DMS153 treated with DMSO at 0.1 percent for 48 hours (cell line): ENCODE measurements around the gene CDC73.
"Not testable (repeated sequence)": the region's sequence is repeated elsewhere in the genome, so short reads cannot be mapped to it uniquely, and the experiment has no call there.

Experiments
- DNase-seq: peaks from one replicate; lab custom pipeline; 2025; ENCODE audit not compliant: unreplicated experiment; lab: John Stamatoyannopoulos, UW

The CDC73 gene

GRCh38 chr1:193113992-193114332 is 7.9 kb upstream of the CDC73 start:
- DNase-seq: no peak

GRCh38 chr1:193114485-193115095 is 7.2 kb upstream of the CDC73 start:
- DNase-seq: no peak

GRCh38 chr1:193115629-193116227 is 6.1 kb upstream of the CDC73 start:
- no peak for DNase-seq

GRCh38 chr1:193117167-193117566 is 4.7 kb upstream of the CDC73 start:
- not testable (repeated sequence) for DNase-seq

GRCh38 chr1:193118194-193118593 is 3.6 kb upstream of the CDC73 start:
- DNase-seq: no peak

GRCh38 chr1:193118803-193119730 is 2.8 kb upstream of the CDC73 start:
- DNase-seq: no peak

GRCh38 chr1:193120604-193121166 is 1.1 kb upstream of the CDC73 start:
- no peak for DNase-seq

- no peak for DNase-seq
Measured at GRCh38 chr1:193123751-193124150, 1.9 kb downstream of the CDC73 start.

GRCh38 chr1:193125369-193125768 is 3.5 kb downstream of the CDC73 start:
- no peak for DNase-seq

GRCh38 chr1:193131266-193131860 is 9.5 kb downstream of the CDC73 start:
- no peak for DNase-seq

- DNase-seq: no peak
Measured at GRCh38 chr1:193140254-193140653, 18.4 kb downstream of the CDC73 start.

GRCh38 chr1:193141804-193142203 is 20.0 kb downstream of the CDC73 start:
- no peak for DNase-seq

GRCh38 chr1:193142409-193142808 is 20.6 kb downstream of the CDC73 start:
- DNase-seq: no peak

GRCh38 chr1:193143285-193143684 is 21.5 kb downstream of the CDC73 start:
- DNase-seq: no peak

GRCh38 chr1:193144361-193144938 is 22.6 kb downstream of the CDC73 start:
- no peak for DNase-seq

- no peak for DNase-seq
Measured at GRCh38 chr1:193144999-193145398, 23.2 kb downstream of the CDC73 start.

GRCh38 chr1:193156117-193156821 is 34.4 kb downstream of the CDC73 start:
- no peak for DNase-seq

GRCh38 chr1:193156822-193157142 is 35.0 kb downstream of the CDC73 start:
- DNase-seq: no peak

- DNase-seq: no peak
Measured at GRCh38 chr1:193157360-193157759, 35.5 kb downstream of the CDC73 start.

GRCh38 chr1:193176113-193176512 is 54.3 kb downstream of the CDC73 start:
- no peak for DNase-seq

- no peak for DNase-seq
Measured at GRCh38 chr1:193176788-193177187, 55.0 kb downstream of the CDC73 start.
